Measurements from ENCODE around the gene EYS. TPM values are rescaled to one million over a fixed set of nuclear protein-coding genes. Genes with fewer than 3 reads are reported as not detected.

Gene EYS
- total RNA-seq, 5 donors from 2014 or later (not counting 1 experiment from before 2014, with no cell fraction given), result not detected

DNA sequence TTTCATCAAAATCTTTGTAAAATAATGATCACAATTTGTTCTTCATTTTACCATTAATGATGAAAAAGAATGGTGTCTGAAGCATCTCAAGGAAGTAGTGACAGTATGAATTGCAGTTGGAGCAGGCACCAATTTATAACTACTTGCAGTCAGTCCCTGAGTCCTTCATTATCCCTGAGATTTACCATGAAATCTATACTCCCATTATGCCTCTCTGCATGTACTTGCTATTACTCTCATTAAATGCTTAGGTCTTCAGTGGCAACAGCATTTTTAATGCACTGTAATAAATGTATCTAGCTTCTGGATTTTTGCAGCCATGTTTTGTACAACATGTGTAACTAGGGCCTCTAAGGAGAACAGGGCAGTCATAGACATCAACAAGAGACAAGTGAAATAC lies 708.8 kb downstream of the EYS start:
- no peak for ATAC-seq (replicated peaks in 1 of 4)
- Mint-ChIP-seq H3K27me3 (no peaks in the 10 kb centered on the region), H3K4me3 (no peak overlapping the region), H3K36me3 (no peaks in the 10 kb centered on the region), H3K9me3 (peaks cover 0 to 5% (median 2%) of the 10 kb centered on the region in 3 donors), H3K4me1 (no peaks in the 10 kb centered on the region), H3K27ac (no peak overlapping the region)
- DNase-seq, result no peak
- Histone ChIP-seq H3K4me1 (ENCODE audit: control insufficient read depth in 1 of 2, extremely low read depth in 1 of 2, insufficient read depth in 2 of 2, low read length in 2 of 2) (no peaks in the 10 kb centered on the region), H3K4me3 (ENCODE audit: control insufficient read depth in 1 of 2, extremely low read depth in 1 of 2, low read length in 1 of 2) (no peak overlapping the region), H3K9me3 (no peaks in the 10 kb centered on the region), H3K27me3 (replicated peaks in 1 of 2; ENCODE audit: control insufficient read depth in 2 of 2, extremely low read depth in 1 of 2, insufficient read depth in 2 of 2, low read length in 1 of 2) (no peaks in the 10 kb centered on the region), H3K36me3 (ENCODE audit: control insufficient read depth in 2 of 2, extremely low read depth in 1 of 2, insufficient read depth in 1 of 2, low read length in 1 of 2) (no peaks in the 10 kb centered on the region), H3K27ac (ENCODE audit: low read length) (no peak overlapping the region)
- ChIA-PET CTCF (no interaction called here), POLR2A (no interaction called here)

DNA sequence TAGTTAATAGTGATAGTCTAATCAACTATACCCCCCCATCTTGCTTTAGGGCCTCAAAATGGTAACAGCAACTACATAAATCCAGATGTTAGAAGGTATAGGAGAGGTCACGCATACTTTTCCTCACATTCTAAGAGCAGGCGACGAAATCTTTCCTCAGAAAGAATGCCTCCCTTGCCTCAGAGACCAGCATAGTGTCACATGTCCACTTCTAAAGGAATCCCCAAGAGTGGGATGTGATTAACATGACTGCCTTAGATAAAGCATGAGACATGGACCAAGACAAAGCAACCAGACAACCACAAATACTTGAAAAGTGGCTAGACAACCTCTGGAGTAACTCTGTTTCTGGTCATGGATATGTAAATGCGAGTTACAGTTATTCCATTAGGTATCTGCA lies 710.7 kb downstream of the EYS start:
- Histone ChIP-seq H3K27ac (ENCODE audit: low read length) (no peak overlapping the region), H3K4me3 (ENCODE audit: control insufficient read depth in 1 of 2, extremely low read depth in 1 of 2, low read length in 1 of 2) (no peak overlapping the region), H3K36me3 (ENCODE audit: control insufficient read depth in 2 of 2, extremely low read depth in 1 of 2, insufficient read depth in 1 of 2, low read length in 1 of 2) (no peaks in the 10 kb centered on the region), H3K9me3 (no peaks in the 10 kb centered on the region), H3K4me1 (ENCODE audit: control insufficient read depth in 1 of 2, extremely low read depth in 1 of 2, insufficient read depth in 2 of 2, low read length in 2 of 2) (no peaks in the 10 kb centered on the region), H3K27me3 (replicated peaks in 1 of 2; ENCODE audit: control insufficient read depth in 2 of 2, extremely low read depth in 1 of 2, insufficient read depth in 2 of 2, low read length in 1 of 2) (no peaks in the 10 kb centered on the region)
- Mint-ChIP-seq H3K36me3 (no peaks in the 10 kb centered on the region), H3K4me3 (no peak overlapping the region), H3K4me1 (no peaks in the 10 kb centered on the region), H3K27me3 (no peaks in the 10 kb centered on the region), H3K9me3 (peaks cover 5% of the 10 kb centered on the region in 3 donors), H3K27ac (no peak overlapping the region)
- ATAC-seq (replicated peaks in 1 of 4) (no peak), DNase-seq (no peak)
- no CpG with 5 or more reads among the region's 4 CpGs for WGBS (ENCODE audit: insufficient coverage)
- ChIA-PET CTCF (no interaction called here), POLR2A (no interaction called here)

DNA sequence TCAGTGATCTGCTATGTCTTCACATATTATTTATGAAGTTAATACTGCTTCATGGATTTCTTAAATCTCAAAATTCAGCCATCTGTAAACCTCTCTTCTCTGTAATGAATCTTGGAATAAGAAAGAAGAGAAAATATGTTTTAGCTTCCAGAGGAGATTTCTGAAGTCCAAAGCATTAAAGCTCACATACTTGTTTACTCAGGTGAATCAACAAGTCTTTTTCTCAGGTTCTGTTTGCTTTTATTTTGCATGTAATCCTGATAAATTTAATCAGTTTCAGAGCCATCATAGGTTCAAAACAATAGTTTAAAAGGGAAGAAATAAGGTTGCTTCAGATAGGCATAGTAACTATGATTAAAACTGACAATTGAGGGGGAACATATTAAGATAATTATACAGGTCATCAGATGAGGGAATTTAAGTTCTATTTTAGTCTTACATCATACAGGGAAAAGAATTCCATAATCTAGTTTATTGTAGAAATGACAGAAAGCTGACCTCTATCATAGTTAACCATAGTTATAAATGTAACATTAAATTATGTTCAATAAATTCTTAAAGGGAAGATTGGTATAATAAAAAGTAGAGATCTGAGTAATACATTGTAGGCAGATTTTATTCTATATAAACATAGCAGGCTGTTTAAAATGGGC lies 716.2 kb downstream of the EYS start:
- no peak overlapping the region for H3K27ac ChIP-seq (ENCODE audit: low read length)
- no peaks in the 10 kb centered on the region for H3K27me3 Mint-ChIP-seq
- peaks cover 3 to 6% (median 6%) of the 10 kb centered on the region in 3 donors for H3K9me3 Mint-ChIP-seq
- H3K27me3 ChIP-seq (replicated peaks in 1 of 2; ENCODE audit: control insufficient read depth in 2 of 2, extremely low read depth in 1 of 2, insufficient read depth in 2 of 2, low read length in 1 of 2), result no peaks in the 10 kb centered on the region
- H3K27ac Mint-ChIP-seq, result no peak overlapping the region
- ATAC-seq (replicated peaks in 1 of 4), result no peak
- H3K9me3 ChIP-seq, result no peaks in the 10 kb centered on the region
- no peaks in the 10 kb centered on the region for H3K36me3 ChIP-seq (ENCODE audit: control insufficient read depth in 2 of 2, extremely low read depth in 1 of 2, insufficient read depth in 1 of 2, low read length in 1 of 2)
- H3K4me1 ChIP-seq (ENCODE audit: control insufficient read depth in 1 of 2, extremely low read depth in 1 of 2, insufficient read depth in 2 of 2, low read length in 2 of 2), result no peaks in the 10 kb centered on the region
- DNase-seq, result no peak
- H3K36me3 Mint-ChIP-seq, result no peaks in the 10 kb centered on the region
- CTCF ChIA-PET, result no interaction called here
- H3K4me1 Mint-ChIP-seq, result no peaks in the 10 kb centered on the region
- H3K4me3 Mint-ChIP-seq, result no peak overlapping the region
- no peak overlapping the region for H3K4me3 ChIP-seq (ENCODE audit: control insufficient read depth in 1 of 2, extremely low read depth in 1 of 2, low read length in 1 of 2)
- POLR2A ChIA-PET, result no interaction called here

DNA sequence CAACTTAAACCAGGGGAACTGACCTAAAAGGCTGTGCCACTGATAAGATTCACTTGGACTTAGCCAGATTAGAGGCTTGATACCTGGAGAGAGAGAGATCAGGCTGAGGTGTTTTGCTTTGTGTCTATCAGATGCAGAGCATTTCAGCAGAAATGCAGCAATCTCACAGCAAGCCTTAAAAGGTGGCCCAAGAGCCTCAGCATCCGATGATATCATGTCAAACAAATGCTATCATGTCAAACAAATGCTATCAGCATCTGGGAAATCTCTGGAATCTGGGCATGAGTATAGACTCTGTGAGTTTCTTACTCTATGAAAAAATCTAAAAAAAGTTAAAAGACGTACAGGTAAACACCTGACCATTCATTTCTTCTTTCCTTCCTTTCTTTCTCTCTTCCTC lies 718.9 kb downstream of the EYS start:
- Mint-ChIP-seq H3K27ac (no peak overlapping the region), H3K4me3 (no peak overlapping the region), H3K4me1 (no peaks in the 10 kb centered on the region), H3K36me3 (no peaks in the 10 kb centered on the region), H3K9me3 (peaks cover 3 to 8% (median 6%) of the 10 kb centered on the region in 3 donors), H3K27me3 (no peaks in the 10 kb centered on the region)
- WGBS (ENCODE audit: insufficient coverage), result no CpG with 5 or more reads among the region's 2 CpGs
- no peak overlapping the region for H3K4me3 ChIP-seq (ENCODE audit: control insufficient read depth in 1 of 2, extremely low read depth in 1 of 2, low read length in 1 of 2)
- POLR2A ChIA-PET, result no interaction called here
- no peaks in the 10 kb centered on the region for H3K4me1 ChIP-seq (ENCODE audit: control insufficient read depth in 1 of 2, extremely low read depth in 1 of 2, insufficient read depth in 2 of 2, low read length in 2 of 2)
- no peak for ATAC-seq (replicated peaks in 1 of 4)
- H3K27me3 ChIP-seq (replicated peaks in 1 of 2; ENCODE audit: control insufficient read depth in 2 of 2, extremely low read depth in 1 of 2, insufficient read depth in 2 of 2, low read length in 1 of 2), result no peaks in the 10 kb centered on the region
- H3K27ac ChIP-seq (ENCODE audit: low read length), result no peak overlapping the region
- CTCF ChIA-PET, result no interaction called here
- DNase-seq, result no peak
- H3K9me3 ChIP-seq, result no peaks in the 10 kb centered on the region
- H3K36me3 ChIP-seq (ENCODE audit: control insufficient read depth in 2 of 2, extremely low read depth in 1 of 2, insufficient read depth in 1 of 2, low read length in 1 of 2), result no peaks in the 10 kb centered on the region

DNA sequence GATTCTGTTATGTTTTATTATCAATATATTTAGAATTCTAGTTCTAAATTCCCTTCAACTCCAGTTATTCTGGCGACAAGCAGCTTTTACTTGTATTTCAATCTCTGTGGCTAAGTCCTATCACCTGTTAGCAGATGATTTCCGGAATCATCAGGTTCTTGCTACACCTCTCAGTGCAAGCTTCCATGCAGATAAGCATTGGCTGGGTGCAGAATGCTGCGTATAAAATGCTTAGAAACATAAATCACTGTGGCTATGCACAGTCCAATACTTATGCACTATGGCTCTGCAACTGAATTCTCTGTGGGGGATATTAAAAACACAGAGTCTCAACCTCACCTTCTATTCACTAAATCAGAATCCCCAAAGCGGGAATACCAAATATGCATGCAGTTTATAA lies 720.0 kb downstream of the EYS start:
- Histone ChIP-seq H3K4me3 (ENCODE audit: control insufficient read depth in 1 of 2, extremely low read depth in 1 of 2, low read length in 1 of 2) (no peak overlapping the region), H3K36me3 (ENCODE audit: control insufficient read depth in 2 of 2, extremely low read depth in 1 of 2, insufficient read depth in 1 of 2, low read length in 1 of 2) (no peaks in the 10 kb centered on the region), H3K27me3 (replicated peaks in 1 of 2; ENCODE audit: control insufficient read depth in 2 of 2, extremely low read depth in 1 of 2, insufficient read depth in 2 of 2, low read length in 1 of 2) (no peaks in the 10 kb centered on the region), H3K4me1 (ENCODE audit: control insufficient read depth in 1 of 2, extremely low read depth in 1 of 2, insufficient read depth in 2 of 2, low read length in 2 of 2) (no peaks in the 10 kb centered on the region), H3K9me3 (no peaks in the 10 kb centered on the region), H3K27ac (ENCODE audit: low read length) (no peak overlapping the region)
- no peaks in the 10 kb centered on the region for H3K4me1 Mint-ChIP-seq
- CTCF ChIA-PET, result no interaction called here
- no peak overlapping the region for H3K27ac Mint-ChIP-seq
- no peaks in the 10 kb centered on the region for H3K27me3 Mint-ChIP-seq
- no peak for DNase-seq
- WGBS (ENCODE audit: insufficient coverage), result 63% methylated on average over 2 of the region's 4 CpGs
- no peaks in the 10 kb centered on the region for H3K36me3 Mint-ChIP-seq
- POLR2A ChIA-PET, result no interaction called here
- no peak for ATAC-seq (replicated peaks in 1 of 4)
- peaks cover 2 to 3% (median 3%) of the 10 kb centered on the region in 3 donors for H3K9me3 Mint-ChIP-seq
- H3K4me3 Mint-ChIP-seq, result no peak overlapping the region

DNA sequence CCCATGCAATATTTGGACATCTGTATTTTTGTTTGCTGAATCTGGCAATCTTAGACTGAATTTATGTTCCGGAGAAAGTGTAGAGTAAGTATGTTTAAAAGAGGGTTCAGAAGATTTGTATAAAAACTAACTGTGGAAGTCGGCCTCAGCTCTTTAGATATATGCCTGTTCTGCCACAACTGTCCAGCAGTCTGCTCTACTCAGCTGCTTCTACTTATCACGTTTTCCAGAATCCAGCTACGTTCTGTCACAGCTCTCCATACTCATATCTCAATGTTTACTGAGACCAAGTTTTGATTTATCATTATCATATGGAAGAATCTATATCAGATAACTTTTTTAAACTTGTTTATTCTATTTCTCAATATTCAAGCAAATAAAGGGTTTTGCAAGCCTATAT lies 721.3 kb downstream of the EYS start:
- no peak for DNase-seq
- H3K27me3 ChIP-seq (replicated peaks in 1 of 2; ENCODE audit: control insufficient read depth in 2 of 2, extremely low read depth in 1 of 2, insufficient read depth in 2 of 2, low read length in 1 of 2), result no peaks in the 10 kb centered on the region
- ChIA-PET CTCF (no interaction called here), POLR2A (no interaction called here)
- peaks cover 3 to 7% (median 6%) of the 10 kb centered on the region in 3 donors for H3K9me3 Mint-ChIP-seq
- no peak overlapping the region for H3K27ac Mint-ChIP-seq
- no peaks in the 10 kb centered on the region for H3K9me3 ChIP-seq
- no CpG with 5 or more reads among the region's 4 CpGs for WGBS (ENCODE audit: insufficient coverage)
- H3K36me3 Mint-ChIP-seq, result no peaks in the 10 kb centered on the region
- no peak overlapping the region for H3K4me3 ChIP-seq (ENCODE audit: control insufficient read depth in 1 of 2, extremely low read depth in 1 of 2, low read length in 1 of 2)
- ATAC-seq (replicated peaks in 1 of 4), result no peak
- H3K27me3 Mint-ChIP-seq, result no peaks in the 10 kb centered on the region
- no peaks in the 10 kb centered on the region for H3K4me1 ChIP-seq (ENCODE audit: control insufficient read depth in 1 of 2, extremely low read depth in 1 of 2, insufficient read depth in 2 of 2, low read length in 2 of 2)
- no peaks in the 10 kb centered on the region for H3K36me3 ChIP-seq (ENCODE audit: control insufficient read depth in 2 of 2, extremely low read depth in 1 of 2, insufficient read depth in 1 of 2, low read length in 1 of 2)
- no peak overlapping the region for H3K27ac ChIP-seq (ENCODE audit: low read length)
- no peaks in the 10 kb centered on the region for H3K4me1 Mint-ChIP-seq
- H3K4me3 Mint-ChIP-seq, result no peak overlapping the region

DNA sequence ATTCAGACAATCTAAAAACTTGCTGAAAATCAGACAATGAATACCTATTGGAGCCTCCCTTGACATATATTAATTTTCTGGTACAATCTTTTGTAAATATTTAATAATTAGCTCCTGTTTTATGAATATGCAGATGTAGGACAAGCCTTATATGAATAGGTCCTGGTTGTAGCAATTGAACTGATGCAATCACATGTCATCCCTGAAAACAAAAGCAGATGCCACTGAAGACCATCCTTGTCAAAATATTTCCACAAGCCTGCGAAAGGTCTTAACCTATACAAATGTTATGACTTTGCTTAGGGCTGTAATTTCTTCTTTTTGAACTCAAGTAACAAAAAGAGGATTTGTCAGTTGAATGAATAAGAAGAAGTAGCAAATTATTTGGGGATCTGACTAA lies 722.1 kb downstream of the EYS start:
- Mint-ChIP-seq H3K27ac (no peak overlapping the region), H3K36me3 (no peaks in the 10 kb centered on the region), H3K4me3 (no peak overlapping the region), H3K9me3 (peaks cover 3 to 7% (median 6%) of the 10 kb centered on the region in 3 donors), H3K4me1 (no peaks in the 10 kb centered on the region), H3K27me3 (no peaks in the 10 kb centered on the region)
- ChIA-PET CTCF (no interaction called here), POLR2A (no interaction called here)
- no peak overlapping the region for H3K4me3 ChIP-seq (ENCODE audit: control insufficient read depth in 1 of 2, extremely low read depth in 1 of 2, low read length in 1 of 2)
- no peaks in the 10 kb centered on the region for H3K4me1 ChIP-seq (ENCODE audit: control insufficient read depth in 1 of 2, extremely low read depth in 1 of 2, insufficient read depth in 2 of 2, low read length in 2 of 2)
- H3K9me3 ChIP-seq, result no peaks in the 10 kb centered on the region
- ATAC-seq (replicated peaks in 1 of 4) (no peak), DNase-seq (no peak)
- H3K36me3 ChIP-seq (ENCODE audit: control insufficient read depth in 2 of 2, extremely low read depth in 1 of 2, insufficient read depth in 1 of 2, low read length in 1 of 2), result no peaks in the 10 kb centered on the region
- WGBS (ENCODE audit: insufficient coverage), result no CpG with 5 or more reads among the region's 1 CpG
- H3K27ac ChIP-seq (ENCODE audit: low read length), result no peak overlapping the region
- no peaks in the 10 kb centered on the region for H3K27me3 ChIP-seq (replicated peaks in 1 of 2; ENCODE audit: control insufficient read depth in 2 of 2, extremely low read depth in 1 of 2, insufficient read depth in 2 of 2, low read length in 1 of 2)
